ENCODE data around the gene ARFGAP2. TPM values are rescaled to one million over a fixed set of nuclear protein-coding genes. Genes with fewer than 3 reads are reported as not detected.

Gene ARFGAP2
- total and polyA plus RNA-seq, 2 of the 8 experiments (the other 6 are each of a cell fraction or from before 2014, with no cell fraction given): 50.2 to 64.0 TPM

DNA sequence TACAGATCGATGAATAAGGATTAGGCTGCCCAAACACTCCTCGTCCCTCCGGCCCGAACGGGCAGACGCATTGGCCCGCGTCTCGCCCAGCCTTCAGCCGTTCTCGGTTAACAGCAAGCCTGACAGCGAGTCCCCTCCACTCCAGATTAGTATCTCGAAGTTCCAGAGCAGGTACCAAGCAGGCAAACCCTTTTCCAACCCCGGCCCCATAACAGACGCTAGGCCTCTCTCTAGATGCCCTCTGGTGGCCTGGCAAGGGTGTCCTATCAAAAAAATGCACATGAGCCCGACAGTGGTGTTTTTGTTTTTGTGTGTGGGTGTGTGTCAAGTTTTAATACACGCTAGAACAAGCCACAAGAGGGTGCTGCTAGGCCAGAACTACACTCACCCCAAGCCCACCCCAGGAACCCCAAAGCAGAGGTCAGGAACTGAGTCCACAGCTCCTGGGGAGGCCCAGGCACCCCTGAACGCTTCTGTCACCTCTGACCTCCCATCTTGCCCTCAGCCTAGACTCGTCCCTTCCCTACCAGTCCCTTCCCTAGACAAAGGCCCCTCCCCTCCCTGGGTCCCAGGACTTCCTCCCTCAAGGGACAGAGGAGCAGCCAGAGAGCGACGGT is 658 bp upstream of the ARFGAP2 start:
- Histone ChIP-seq H3K4me3 (ENCODE audit: extremely low read depth in 1 of 4, insufficient read depth in 2 of 4, low read depth in 3 of 4, low read length in 4 of 4) (peak overlapping the region; percentile 48 to 89 (median 64)), H2BK5ac (ENCODE audit: low read depth, low read length) (peak overlapping the region; percentile 79), H2BK20ac (ENCODE audit: low read length) (no peak overlapping the region), H3K18ac (ENCODE audit: extremely low read depth, low read length) (no peak overlapping the region), H2AK5ac (ENCODE audit: low read depth, low read length) (peak overlapping the region; percentile 43; the same call in 1 of the 2 replicates), H2BK15ac (ENCODE audit: low read length) (no peak overlapping the region), H3K79me1 (ENCODE audit: low read depth, low read length) (peaks cover 19% of the 10 kb centered on the region), H3K4me2 (ENCODE audit: insufficient read depth in 1 of 2, low read depth in 2 of 2, low read length in 2 of 2) (peak overlapping the region; percentile 83 to 94), H3K23ac (ENCODE audit: insufficient read length) (no peak overlapping the region), H4K8ac (ENCODE audit: extremely low read depth, insufficient read depth, low read length) (peak overlapping the region; percentile 83; the same call in 1 of the 2 replicates), H3K9me3 (ENCODE audit: insufficient read depth in 2 of 2, low read depth in 1 of 2, low read length in 1 of 2) (no peaks in the 10 kb centered on the region), H3K27me3 (replicated peaks in 1 of 4; ENCODE audit: control insufficient read depth in 3 of 4, extremely low read depth in 1 of 4, insufficient read depth in 3 of 4, low read length in 3 of 4) (no peaks in the 10 kb centered on the region), H3K4ac (replicated peaks; ENCODE audit: insufficient read length, low read depth, low read length) (peak overlapping the region; percentile 64), H2AFZ (ENCODE audit: low read length) (no peak overlapping the region), H4K91ac (replicated peaks; ENCODE audit: insufficient read length, low read length) (peak overlapping the region; percentile 18), H3K14ac (ENCODE audit: insufficient read length) (no peak overlapping the region), H4K20me1 (replicated peaks in 1 of 2; ENCODE audit: control insufficient read depth in 1 of 2, insufficient read depth in 2 of 2, low read length in 2 of 2) (peaks cover 0 to 9% of the 10 kb centered on the region in 2 experiments), H3K36me3 (ENCODE audit: control insufficient read depth in 2 of 4, insufficient read depth in 4 of 4, low read length in 3 of 4) (peaks cover 18 to 30% (median 24%) of the 10 kb centered on the region in 4 experiments; a peak in 7 of 8 replicates), H3K56ac (replicated peaks; ENCODE audit: insufficient read length, low read depth, low read length) (peak overlapping the region; percentile 56), H3K9ac (replicated peaks in 1 of 4; ENCODE audit: extremely low read depth in 1 of 4, low read depth in 3 of 4, low read length in 3 of 4) (peak overlapping the region in 3 of 4 experiments; percentile 41 to 98 (median 98); a peak in 4 of 7 replicates), H3K27ac (ENCODE audit: low read depth, low read length) (peak overlapping the region; percentile 74; the same call in 1 of the 2 replicates), H3K4me1 (replicated peaks in 1 of 4; ENCODE audit: control insufficient read depth in 3 of 4, insufficient read depth in 4 of 4, low read length in 3 of 4) (peaks cover 0 to 8% (median 1%) of the 10 kb centered on the region in 4 experiments; a peak in 5 of 7 replicates), H4K5ac (ENCODE audit: insufficient read length, low read depth, low read length) (peak overlapping the region; percentile 64), H3K23me2 (ENCODE audit: low read depth, low read length) (peaks cover 8% of the 10 kb centered on the region), H3K79me2 (ENCODE audit: control insufficient read depth in 1 of 2, insufficient read depth in 2 of 2, low read length in 2 of 2) (peaks cover 8 to 39% of the 10 kb centered on the region in 2 experiments), H2BK120ac (replicated peaks; ENCODE audit: low read depth, low read length) (no peak overlapping the region), H2BK12ac (ENCODE audit: low read depth, low read length) (no peak overlapping the region; the same call in 1 of the 2 replicates)
- DNase-seq (ENCODE audit: low read depth in 1 of 2, low spot score in 2 of 2) (peak in 1 of 2 experiments; percentile 86), FAIRE-seq (peak; percentile 13)
- WGBS, 2 experiments (ENCODE audit: extremely low coverage in 1 of 2, insufficient coverage in 1 of 2, insufficient read length in 1 of 2, insufficient replicate concordance in 2 of 2, low coverage in 1 of 2, low lambda C conversion rate in 2 of 2, missing lambda C conversion rate in 1 of 2): 16% methylated on average over 21 of the region's 21 CpGs; no CpG with 5 or more reads in 1 of the 2 experiments
- CTCF ChIA-PET (ENCODE audit: partially characterized antibody): interaction anchor here (0.6 to 16.6 kb wide), 25 partner anchors 11 to 322 kb away, joined by 3 to 247 read pairs (median 5); partner anchors contain the start of genes ACP2, DDB2, NR1H3 and PACSIN3
- POLR2A ChIA-PET (ENCODE audit: partially characterized antibody): interaction anchor here (1.2 to 4.5 kb wide), 8 partner anchors 10 to 91 kb away, joined by 4 to 35 read pairs (median 12); partner anchors contain the start of genes ACP2, DDB2, NR1H3 and PACSIN3
- TF ChIP-seq RNF2 (IDR thresholded peaks at IDR 0.05; ENCODE audit: borderline replicate concordance, low read depth, low read length, missing control alignments, poor library complexity, severe bottlenecking) (no peak), CHD2 (IDR thresholded peaks at IDR 0.05; ENCODE audit: low read length) (no peak), TAF1 (IDR thresholded peaks at IDR 0.05; ENCODE audit: low read depth, low read length) (0 out of 2 replicates have a peak, but pooled peaks have one; percentile 26), GTF2F1 (IDR thresholded peaks at IDR 0.05; ENCODE audit: borderline replicate concordance, low read depth, low read length) (no peak), SAP30 (IDR thresholded peaks at IDR 0.05; ENCODE audit: insufficient read depth, insufficient replicate concordance, low read length) (peak; percentile 89), MAFK (IDR thresholded peaks at IDR 0.05; ENCODE audit: low read depth, low read length) (no peak), RXRA (IDR thresholded peaks at IDR 0.05; ENCODE audit: insufficient read depth, low read depth, low read length) (no peak), KDM4A (IDR thresholded peaks at IDR 0.05; ENCODE audit: low read depth, low read length, severe bottlenecking) (no peak), HDAC2 (IDR thresholded peaks at IDR 0.05; ENCODE audit: borderline replicate concordance in 1 of 2, low read depth in 2 of 2, low read length in 2 of 2) (peak; percentile 73 to 95; a peak in 3 of 4 replicates), JUN (IDR thresholded peaks at IDR 0.05; ENCODE audit: low read depth, low read length) (no peak)
